Chondrocyte (in vitro differentiated cells): ENCODE data around the gene TEF. TPM values are rescaled to one million over a fixed set of nuclear protein-coding genes. Genes with fewer than 3 reads are reported as not detected.

Experiments
- DNase-seq: peaks from one replicate; pipeline ENCODE4 v3.0.0; 2021; ENCODE audit warnings: mixed read lengths, low spot score
- H3K27ac Mint-ChIP-seq: one replicate; pipeline ENCODE4 v1.8.0; 2021; ENCODE audit warnings: mild to moderate bottlenecking, moderate library complexity, mixed read lengths; ENCODE audit not compliant: unreplicated experiment
- H3K27me3 Mint-ChIP-seq: 2 replicates; pipeline ENCODE4 v1.8.0; 2021; ENCODE audit warnings: low read depth, mixed read lengths
- H3K36me3 Mint-ChIP-seq: 2 replicates; pipeline ENCODE4 v1.8.0; 2021; ENCODE audit warnings: low read depth, mixed read lengths
- H3K4me1 Mint-ChIP-seq: 2 replicates; pipeline ENCODE4 v1.8.0; 2021; ENCODE audit warnings: low read depth, mild to moderate bottlenecking, mixed read lengths
- H3K4me3 Mint-ChIP-seq: one replicate; pipeline ENCODE4 v1.8.0; 2021; ENCODE audit warnings: mild to moderate bottlenecking, moderate library complexity, mixed read lengths; ENCODE audit not compliant: unreplicated experiment
- H3K9me3 Mint-ChIP-seq: 2 replicates; pipeline ENCODE4 v1.8.0; 2021; ENCODE audit warnings: low read depth, mixed read lengths
- long read RNA-seq: library from polyadenylated mRNA; stranded (forward); transcript quantifications from one replicate; pipeline ENCODE4 v2.0.0, GENCODE V29; 2021
- total RNA-seq: library from RNA; stranded (reverse); gene quantifications from 3 replicates; pipeline ENCODE4 v1.2.1, GENCODE V29; 2021
- TF ChIP-seq, protein P1 (sequence below): fragments of 200-600 bp; sonication (generic); IDR thresholded peaks from 2 replicates; pipeline ENCODE4 v1.5.0; 2021; ENCODE audit warnings: antibody characterized with exemption, mild to moderate bottlenecking, moderate library complexity

TEF gene, protein sequence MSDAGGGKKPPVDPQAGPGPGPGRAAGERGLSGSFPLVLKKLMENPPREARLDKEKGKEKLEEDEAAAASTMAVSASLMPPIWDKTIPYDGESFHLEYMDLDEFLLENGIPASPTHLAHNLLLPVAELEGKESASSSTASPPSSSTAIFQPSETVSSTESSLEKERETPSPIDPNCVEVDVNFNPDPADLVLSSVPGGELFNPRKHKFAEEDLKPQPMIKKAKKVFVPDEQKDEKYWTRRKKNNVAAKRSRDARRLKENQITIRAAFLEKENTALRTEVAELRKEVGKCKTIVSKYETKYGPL
- total RNA-seq: 3.2 to 5.9 TPM (median 3.6 TPM) in 3 replicates
- long read RNA-seq, full-length matches to known transcripts: 2 of 2 reads
- long read RNA-seq, partial matches to known transcripts: 0 of 2 reads
- long read RNA-seq, other reads (novel, unspliced or antisense): 0 of 2 reads

DNA sequence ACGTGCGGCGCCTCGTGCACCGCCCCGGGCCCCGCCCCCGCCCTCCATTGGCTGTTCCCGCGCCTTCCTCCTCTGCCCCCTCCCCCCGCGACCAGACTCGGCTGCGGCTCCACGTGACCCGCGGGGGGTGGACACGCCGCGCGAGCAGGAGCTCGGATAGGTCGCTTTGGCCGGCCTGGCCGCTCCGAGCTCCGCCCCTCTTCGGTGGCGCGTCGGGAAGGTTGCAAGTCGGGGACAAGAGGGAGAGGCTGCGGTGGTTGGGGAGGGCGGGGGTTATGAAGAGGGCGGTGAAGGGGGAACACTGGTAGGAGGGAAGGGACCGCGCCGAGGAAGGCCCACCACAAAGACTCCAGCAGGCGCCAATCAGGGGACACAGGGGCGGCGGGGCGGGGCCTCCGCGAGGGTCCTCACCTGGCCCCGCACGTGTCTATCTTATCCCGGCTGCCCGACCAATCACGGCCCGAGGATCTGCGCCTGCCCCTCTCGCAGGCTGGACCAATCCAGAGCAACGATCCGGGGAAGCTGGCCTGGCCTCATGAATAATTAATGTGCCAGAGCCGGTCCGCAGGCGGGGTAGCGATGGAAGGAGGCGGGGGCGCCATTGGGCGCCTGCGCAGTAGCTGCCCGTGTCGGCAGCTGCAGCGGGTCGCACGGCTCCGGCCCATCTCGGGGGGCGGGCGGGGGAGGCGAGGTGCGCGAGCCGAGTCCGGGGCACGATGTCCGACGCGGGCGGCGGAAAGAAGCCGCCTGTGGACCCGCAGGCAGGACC, at the start of gene TEF:
Gene TEF (plus strand): TSS at position 614 of the 769 bp plus-strand sequence. CDS start 103 bp downstream, at position 717.
- Mint-ChIP-seq H3K36me3 (no peaks in the 10 kb centered on the region), H3K4me3 (peak within 1 kb of the TSS; percentile 86), H3K27ac (peak within 1 kb of the TSS; percentile 99), H3K9me3 (no peaks in the 10 kb centered on the region), H3K27me3 (no peaks in the 10 kb centered on the region), H3K4me1 (peaks cover 17% of the 10 kb centered on the region)
- TF ChIP-seq, protein P1, sequence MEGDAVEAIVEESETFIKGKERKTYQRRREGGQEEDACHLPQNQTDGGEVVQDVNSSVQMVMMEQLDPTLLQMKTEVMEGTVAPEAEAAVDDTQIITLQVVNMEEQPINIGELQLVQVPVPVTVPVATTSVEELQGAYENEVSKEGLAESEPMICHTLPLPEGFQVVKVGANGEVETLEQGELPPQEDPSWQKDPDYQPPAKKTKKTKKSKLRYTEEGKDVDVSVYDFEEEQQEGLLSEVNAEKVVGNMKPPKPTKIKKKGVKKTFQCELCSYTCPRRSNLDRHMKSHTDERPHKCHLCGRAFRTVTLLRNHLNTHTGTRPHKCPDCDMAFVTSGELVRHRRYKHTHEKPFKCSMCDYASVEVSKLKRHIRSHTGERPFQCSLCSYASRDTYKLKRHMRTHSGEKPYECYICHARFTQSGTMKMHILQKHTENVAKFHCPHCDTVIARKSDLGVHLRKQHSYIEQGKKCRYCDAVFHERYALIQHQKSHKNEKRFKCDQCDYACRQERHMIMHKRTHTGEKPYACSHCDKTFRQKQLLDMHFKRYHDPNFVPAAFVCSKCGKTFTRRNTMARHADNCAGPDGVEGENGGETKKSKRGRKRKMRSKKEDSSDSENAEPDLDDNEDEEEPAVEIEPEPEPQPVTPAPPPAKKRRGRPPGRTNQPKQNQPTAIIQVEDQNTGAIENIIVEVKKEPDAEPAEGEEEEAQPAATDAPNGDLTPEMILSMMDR: no peak
- DNase-seq: peak; percentile 99

DNA sequence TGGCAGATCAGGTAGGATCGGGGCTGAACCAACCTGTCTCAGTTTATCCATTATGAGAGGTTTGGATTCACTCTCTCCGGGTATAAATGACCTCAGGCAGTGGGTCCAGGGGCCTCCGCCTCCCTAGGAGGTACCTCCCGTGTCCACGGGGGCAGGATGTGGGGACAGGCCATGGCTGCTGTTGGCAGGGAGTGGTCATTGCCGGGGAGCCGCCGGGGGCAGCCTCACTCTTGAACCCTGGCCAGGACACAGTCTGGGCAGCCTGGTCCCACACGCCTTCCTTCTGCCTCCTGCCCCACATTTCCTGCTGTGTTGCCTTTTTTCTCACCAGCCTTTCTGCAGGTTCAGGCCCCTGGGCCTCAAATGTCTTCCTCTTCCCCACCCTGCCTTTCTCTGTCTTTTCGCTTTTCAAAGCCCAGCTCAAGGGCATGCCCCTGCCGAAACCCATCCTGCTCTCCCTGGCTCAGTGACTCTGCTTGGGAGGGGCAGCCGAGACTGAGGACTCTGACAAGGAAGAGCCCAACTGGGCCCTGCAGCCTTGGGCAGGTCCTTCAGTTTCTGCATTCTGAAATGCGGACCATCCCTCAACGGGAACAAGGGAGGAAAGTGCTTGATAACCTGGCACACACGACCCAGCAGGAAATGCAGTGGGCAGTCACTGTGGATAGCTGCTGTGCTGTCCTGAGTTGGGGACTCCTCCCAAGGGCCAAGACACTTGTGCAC, 49.4 kb upstream of the TEF start:
- H3K27ac Mint-ChIP-seq: no peak overlapping the region
- DNase-seq: no peak
- H3K4me1 Mint-ChIP-seq: no peaks in the 10 kb centered on the region
- no peak overlapping the region for H3K4me3 Mint-ChIP-seq
- H3K36me3 Mint-ChIP-seq: peaks cover 20% of the 10 kb centered on the region
- no peaks in the 10 kb centered on the region for H3K9me3 Mint-ChIP-seq
- TF ChIP-seq, protein P1: no peak
- no peaks in the 10 kb centered on the region for H3K27me3 Mint-ChIP-seq

DNA sequence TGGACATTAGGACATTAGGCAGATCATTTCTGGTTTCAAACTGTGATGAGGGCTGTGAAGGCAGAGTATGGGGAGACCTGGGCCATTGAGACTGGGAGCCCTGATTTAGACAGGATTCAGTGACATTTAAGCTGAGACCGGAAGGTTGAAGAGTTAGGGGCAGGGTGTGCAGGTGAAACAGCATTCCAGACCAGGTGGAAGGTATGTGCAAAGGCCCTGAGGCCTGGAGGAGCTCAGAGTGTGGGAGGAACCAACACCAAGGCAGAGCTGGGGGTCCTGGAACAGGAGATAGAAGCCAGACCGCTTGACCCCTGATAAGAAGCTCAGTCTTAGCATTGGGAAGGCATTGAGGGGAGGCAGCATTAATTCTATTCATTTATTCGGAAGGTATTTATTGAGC, 47.9 kb upstream of the TEF start:
- H3K9me3 Mint-ChIP-seq: no peaks in the 10 kb centered on the region
- H3K36me3 Mint-ChIP-seq: peaks cover 18% of the 10 kb centered on the region
- no peaks in the 10 kb centered on the region for H3K27me3 Mint-ChIP-seq
- H3K4me1 Mint-ChIP-seq: no peaks in the 10 kb centered on the region
- TF ChIP-seq, protein P1: no peak
- DNase-seq: no peak
- H3K4me3 Mint-ChIP-seq: no peak overlapping the region
- H3K27ac Mint-ChIP-seq: no peak overlapping the region

DNA sequence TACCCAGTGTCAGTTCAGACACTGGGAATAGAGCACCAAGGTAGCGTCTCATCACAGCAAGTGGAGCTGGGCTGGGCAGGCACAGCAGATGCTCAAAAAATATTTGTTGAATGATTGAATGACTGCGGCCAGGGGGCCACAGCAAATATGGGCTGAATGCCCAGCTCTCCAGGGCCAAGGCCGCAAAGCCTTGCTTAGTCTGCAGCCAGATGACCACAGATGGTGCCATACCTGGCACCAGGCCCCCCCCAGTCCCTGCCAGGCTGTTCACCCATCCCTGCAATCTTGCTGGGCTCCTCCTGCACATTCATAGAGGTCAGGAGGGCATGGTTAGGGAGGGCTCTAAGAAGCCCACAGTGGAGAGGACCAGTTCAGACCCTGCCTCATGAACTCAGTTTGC, 47.5 kb upstream of the TEF start:
- peaks cover 21% of the 10 kb centered on the region for H3K36me3 Mint-ChIP-seq
- no peaks in the 10 kb centered on the region for H3K4me1 Mint-ChIP-seq
- no peak for DNase-seq
- TF ChIP-seq, protein P1: no peak
- no peak overlapping the region for H3K4me3 Mint-ChIP-seq
- no peaks in the 10 kb centered on the region for H3K9me3 Mint-ChIP-seq
- no peak overlapping the region for H3K27ac Mint-ChIP-seq
- no peaks in the 10 kb centered on the region for H3K27me3 Mint-ChIP-seq
